Osteoblast (primary cell): ENCODE data around the gene RNF212B. TPM values are rescaled to one million over a fixed set of nuclear protein-coding genes. Genes with fewer than 3 reads are reported as not detected.

Source experiments
- DNase-seq: peaks from one replicate; pipeline ENCODE4 v3.0.0; 2011; ENCODE audit warnings: low spot score, mixed read lengths; ENCODE audit not compliant: insufficient read length; ENCODE audit errors: missing footprints
- H2AFZ ChIP-seq: 2 replicates; pipeline ENCODE4 v1.6.0; 2011; ENCODE audit warnings: mild to moderate bottlenecking, low read length
- H3K27ac ChIP-seq: 2 replicates; pipeline ENCODE4 v1.5.1; 2011; ENCODE audit warnings: mild to moderate bottlenecking, low read depth, low read length, moderate library complexity
- H3K27me3 ChIP-seq: 2 replicates; pipeline ENCODE4 v1.6.0; 2012; ENCODE audit warnings: mild to moderate bottlenecking, control low read depth, inconsistent platforms, low read length, moderate library complexity; ENCODE audit not compliant: insufficient read depth
- H3K36me3 ChIP-seq: 2 replicates; pipeline ENCODE4 v1.5.1; 2011; ENCODE audit warnings: mild to moderate bottlenecking, low read length, control low read depth, moderate library complexity; ENCODE audit not compliant: insufficient read depth
- H3K4me1 ChIP-seq: 2 replicates; pipeline ENCODE4 v1.5.1; 2011; ENCODE audit warnings: mild to moderate bottlenecking, low read length, control low read depth, moderate library complexity; ENCODE audit not compliant: insufficient read depth
- H3K4me2 ChIP-seq: 2 replicates; pipeline ENCODE4 v1.6.0; 2011; ENCODE audit warnings: mild to moderate bottlenecking, low read length; ENCODE audit not compliant: insufficient read depth
- H3K4me3 ChIP-seq: fragments of 200-600 bp; sonication (generic); 3 replicates; pipeline ENCODE4 v1.5.1; 2012; ENCODE audit warnings: mild to moderate bottlenecking, low read length, inconsistent platforms; ENCODE audit not compliant: insufficient read depth
- H3K79me2 ChIP-seq: 2 replicates; pipeline ENCODE4 v1.6.0; 2012; ENCODE audit warnings: mild to moderate bottlenecking, low read length, control low read depth, inconsistent platforms; ENCODE audit not compliant: insufficient read depth
- H3K9me3 ChIP-seq: 2 replicates; pipeline ENCODE4 v1.5.1; 2011; ENCODE audit warnings: low read depth, low read length, control low read depth
- H4K20me1 ChIP-seq: 2 replicates; pipeline ENCODE4 v1.6.0; 2012; ENCODE audit warnings: mild to moderate bottlenecking, low read length, control low read depth; ENCODE audit not compliant: insufficient read depth
- total RNA-seq: library from RNA; depleted of rRNA; stranded (reverse); fragments of >200 nt; gene quantifications from 2 replicates; pipeline ENCODE4 v1.2.3, GENCODE V29; 2012
- TF ChIP-seq, protein P1 (sequence below): IDR thresholded peaks from 2 replicates; pipeline ENCODE4 v1.5.1; 2011; ENCODE audit warnings: mild to moderate bottlenecking, low read depth, low read length, moderate library complexity; ENCODE audit errors: extremely low read depth

The RNF212B gene
- total RNA-seq, 1 donor, result not detected

DNA sequence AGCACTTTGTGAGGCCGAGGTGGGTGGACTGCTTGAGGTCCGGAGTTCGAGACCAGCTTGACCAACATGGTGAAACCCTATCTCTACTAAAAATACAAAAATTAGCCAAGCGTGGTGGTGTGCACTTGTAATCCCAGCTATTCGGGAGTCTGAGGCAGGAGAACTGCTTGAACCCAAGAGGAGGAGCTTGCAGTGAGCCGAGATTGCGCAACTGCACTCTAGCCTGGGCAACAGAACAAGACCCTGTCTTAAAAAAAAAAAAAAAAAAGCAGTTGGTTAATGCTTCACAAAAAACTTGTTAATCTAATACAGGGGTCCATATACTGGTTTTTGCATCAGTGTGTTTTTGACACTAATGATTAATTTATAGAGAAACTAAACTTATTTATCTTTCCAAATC, 35.7 kb upstream of the RNF212B start:
- H3K4me3 ChIP-seq, result no peak overlapping the region
- DNase-seq, result no peak
- H3K4me2 ChIP-seq, result no peak overlapping the region
- H3K27me3 ChIP-seq, result no peaks in the 10 kb centered on the region
- H3K9me3 ChIP-seq, result no peaks in the 10 kb centered on the region
- H3K4me1 ChIP-seq, result no peaks in the 10 kb centered on the region
- H2AFZ ChIP-seq, result no peak overlapping the region
- H4K20me1 ChIP-seq, result no peaks in the 10 kb centered on the region
- no peaks in the 10 kb centered on the region for H3K79me2 ChIP-seq
- no peak overlapping the region for H3K27ac ChIP-seq
- TF ChIP-seq, protein P1, sequence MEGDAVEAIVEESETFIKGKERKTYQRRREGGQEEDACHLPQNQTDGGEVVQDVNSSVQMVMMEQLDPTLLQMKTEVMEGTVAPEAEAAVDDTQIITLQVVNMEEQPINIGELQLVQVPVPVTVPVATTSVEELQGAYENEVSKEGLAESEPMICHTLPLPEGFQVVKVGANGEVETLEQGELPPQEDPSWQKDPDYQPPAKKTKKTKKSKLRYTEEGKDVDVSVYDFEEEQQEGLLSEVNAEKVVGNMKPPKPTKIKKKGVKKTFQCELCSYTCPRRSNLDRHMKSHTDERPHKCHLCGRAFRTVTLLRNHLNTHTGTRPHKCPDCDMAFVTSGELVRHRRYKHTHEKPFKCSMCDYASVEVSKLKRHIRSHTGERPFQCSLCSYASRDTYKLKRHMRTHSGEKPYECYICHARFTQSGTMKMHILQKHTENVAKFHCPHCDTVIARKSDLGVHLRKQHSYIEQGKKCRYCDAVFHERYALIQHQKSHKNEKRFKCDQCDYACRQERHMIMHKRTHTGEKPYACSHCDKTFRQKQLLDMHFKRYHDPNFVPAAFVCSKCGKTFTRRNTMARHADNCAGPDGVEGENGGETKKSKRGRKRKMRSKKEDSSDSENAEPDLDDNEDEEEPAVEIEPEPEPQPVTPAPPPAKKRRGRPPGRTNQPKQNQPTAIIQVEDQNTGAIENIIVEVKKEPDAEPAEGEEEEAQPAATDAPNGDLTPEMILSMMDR, result no peak
- no peaks in the 10 kb centered on the region for H3K36me3 ChIP-seq

DNA sequence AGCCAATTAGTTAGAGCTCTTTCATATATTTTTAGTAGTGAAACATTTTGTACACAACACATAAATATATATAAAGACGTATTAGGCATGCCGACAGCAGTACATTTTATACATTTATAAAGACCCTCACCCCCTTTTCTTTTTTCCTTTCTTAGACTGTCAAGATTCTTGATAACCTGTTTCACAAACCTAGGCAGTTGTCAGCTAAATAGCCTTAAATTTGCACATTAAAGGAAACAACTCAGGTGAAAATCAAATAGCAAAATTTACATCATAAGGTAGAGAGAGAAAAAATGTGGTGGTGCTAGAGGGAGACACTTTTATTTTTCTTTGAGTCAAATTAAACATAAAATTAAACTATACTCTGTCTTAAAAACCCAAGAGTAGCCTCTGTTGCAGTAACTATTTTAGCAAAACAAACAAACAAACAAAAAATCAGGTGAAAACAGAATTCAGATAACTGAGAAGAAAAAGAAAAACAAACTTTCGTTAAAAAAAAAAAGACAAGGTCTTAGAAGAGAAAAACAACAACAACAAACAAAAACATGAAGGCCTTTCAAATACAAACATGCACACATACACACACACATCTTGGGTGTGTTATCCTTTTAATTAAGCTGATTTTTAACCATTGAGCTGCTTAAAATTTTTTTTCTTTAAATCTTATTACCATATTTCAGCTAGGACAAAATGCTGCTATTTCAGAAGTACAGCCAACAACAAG, 31.2 kb upstream of the RNF212B start:
- Histone ChIP-seq H3K36me3 (no peaks in the 10 kb centered on the region), H3K27ac (no peak overlapping the region), H2AFZ (no peak overlapping the region), H3K27me3 (no peaks in the 10 kb centered on the region), H3K79me2 (no peaks in the 10 kb centered on the region), H4K20me1 (no peaks in the 10 kb centered on the region), H3K4me3 (no peak overlapping the region), H3K9me3 (no peaks in the 10 kb centered on the region), H3K4me2 (no peak overlapping the region), H3K4me1 (no peaks in the 10 kb centered on the region)
- TF ChIP-seq, protein P1, result no peak
- DNase-seq, result no peak

DNA sequence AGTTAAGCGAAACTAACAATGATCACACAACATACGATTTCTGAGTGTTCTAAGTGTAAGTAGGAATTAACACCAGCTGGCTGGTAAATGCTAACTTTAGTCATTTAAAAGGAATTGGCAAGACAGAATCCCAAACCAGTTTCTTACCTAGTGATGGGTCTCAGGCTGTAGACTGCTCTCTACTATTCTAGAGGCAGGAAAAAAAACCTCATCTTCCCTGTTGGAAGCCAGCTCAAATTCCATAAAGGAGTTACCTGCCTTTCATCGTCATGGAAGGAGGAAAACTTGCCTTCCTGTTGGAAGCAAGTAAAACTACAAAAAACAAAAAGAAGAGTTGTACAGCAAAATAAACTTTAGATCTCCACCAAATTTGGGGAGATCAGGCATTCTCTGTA, 30.6 kb upstream of the RNF212B start:
- no peaks in the 10 kb centered on the region for H3K4me1 ChIP-seq
- H3K4me2 ChIP-seq, result no peak overlapping the region
- no peaks in the 10 kb centered on the region for H3K79me2 ChIP-seq
- H2AFZ ChIP-seq, result no peak overlapping the region
- no peak overlapping the region for H3K4me3 ChIP-seq
- no peaks in the 10 kb centered on the region for H3K36me3 ChIP-seq
- H4K20me1 ChIP-seq, result no peaks in the 10 kb centered on the region
- no peaks in the 10 kb centered on the region for H3K27me3 ChIP-seq
- TF ChIP-seq, protein P1, result no peak
- no peak for DNase-seq
- H3K9me3 ChIP-seq, result no peaks in the 10 kb centered on the region
- H3K27ac ChIP-seq, result no peak overlapping the region

DNA sequence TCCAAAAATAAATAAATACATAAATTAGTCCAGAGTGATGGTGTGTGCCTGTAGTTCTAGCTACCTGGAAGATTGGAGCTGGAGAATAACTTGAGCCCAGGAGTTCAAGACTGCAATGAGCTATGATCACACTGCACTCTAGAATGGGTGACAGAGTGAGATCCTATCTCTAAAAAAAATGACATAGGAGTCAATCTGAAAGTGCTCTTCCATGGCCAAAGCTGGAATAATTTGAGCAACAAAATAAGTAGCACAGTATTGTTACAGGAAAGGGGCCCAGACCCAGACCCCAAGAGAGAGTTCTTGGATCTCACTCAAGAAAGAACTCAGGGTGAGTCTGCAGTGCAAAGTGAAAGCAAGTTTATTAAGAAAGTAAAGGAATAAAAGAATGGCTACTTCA, 29.4 kb upstream of the RNF212B start:
- H3K4me2 ChIP-seq, result peak overlapping the region; percentile 13
- no peak overlapping the region for H2AFZ ChIP-seq
- H3K9me3 ChIP-seq, result no peaks in the 10 kb centered on the region
- no peaks in the 10 kb centered on the region for H4K20me1 ChIP-seq
- no peak overlapping the region for H3K4me3 ChIP-seq
- no peaks in the 10 kb centered on the region for H3K36me3 ChIP-seq
- no peaks in the 10 kb centered on the region for H3K79me2 ChIP-seq
- no peaks in the 10 kb centered on the region for H3K4me1 ChIP-seq
- no peak for DNase-seq
- no peak overlapping the region for H3K27ac ChIP-seq
- H3K27me3 ChIP-seq, result peaks cover 1% of the 10 kb centered on the region
- TF ChIP-seq, protein P1, result no peak
